HG02623 (cell line): Measurements from ENCODE around the gene GNAO1.

Experiments used
- ATAC-seq: cut with Tn5 transposase; IDR thresholded peaks from one replicate; pipeline ENCODE4 v1.9.1; 2021; ENCODE audit warnings: moderate library complexity; ENCODE audit not compliant: unreplicated experiment

The GNAO1 gene

DNA sequence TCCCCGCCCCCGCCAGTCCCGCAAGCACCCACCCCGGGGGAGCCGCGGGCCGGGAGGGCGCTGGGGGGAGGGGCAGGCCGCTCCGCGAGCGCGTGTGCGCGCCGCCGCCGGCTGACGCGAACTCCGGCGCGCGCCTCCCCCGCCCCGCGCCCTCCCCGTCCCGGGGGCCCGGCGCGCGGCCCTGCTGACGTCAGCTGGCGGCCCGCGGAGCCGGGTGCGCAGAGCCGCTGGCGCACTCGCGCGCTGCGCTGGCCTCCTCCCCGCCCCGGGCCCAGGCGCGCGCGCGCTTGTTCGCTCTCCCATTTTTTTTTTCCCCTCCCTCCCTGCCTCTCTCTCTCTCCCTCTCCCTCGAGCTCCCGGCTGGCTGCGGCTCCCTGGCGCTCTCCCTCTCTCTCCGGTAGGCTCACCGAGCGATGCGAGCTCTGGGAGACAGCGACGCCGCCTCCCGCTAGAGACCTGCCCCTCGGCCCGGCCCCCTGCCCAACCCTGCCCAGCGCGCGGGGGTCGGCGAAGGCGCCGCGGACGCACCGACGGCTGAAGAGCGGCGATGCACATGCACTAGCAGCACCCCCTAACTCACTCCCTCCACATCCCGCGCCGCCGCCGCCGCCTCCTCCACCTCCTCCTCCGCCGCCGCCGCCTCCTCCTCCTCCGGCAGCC lies at the start of gene GNAO1:
Gene GNAO1, plus strand, starts transcription at position 334 of the 660 bp plus-strand sequence. CDS start 747 bp downstream, outside the sequence.
- ATAC-seq: no peak

DNA sequence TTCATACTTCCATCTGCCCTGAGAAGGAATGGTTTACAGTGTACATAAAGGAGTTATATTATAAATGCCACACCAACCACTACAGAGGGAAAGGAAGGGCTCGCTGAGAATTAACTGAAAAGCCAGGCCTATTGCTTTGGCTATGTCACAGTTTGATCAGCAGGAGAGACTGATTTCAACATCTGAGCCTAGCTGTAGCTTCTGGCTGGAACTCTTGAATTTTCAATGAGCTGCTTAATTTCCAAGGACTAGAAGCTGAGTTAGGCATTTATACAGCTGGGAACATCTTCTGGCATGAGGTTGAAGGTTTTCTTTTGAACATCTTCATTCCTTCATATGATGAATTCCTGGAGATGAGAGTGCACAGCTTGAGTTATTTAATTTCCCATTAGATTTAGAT lies 47.6 kb upstream of the GNAO1 start:
- ATAC-seq: no peak

DNA sequence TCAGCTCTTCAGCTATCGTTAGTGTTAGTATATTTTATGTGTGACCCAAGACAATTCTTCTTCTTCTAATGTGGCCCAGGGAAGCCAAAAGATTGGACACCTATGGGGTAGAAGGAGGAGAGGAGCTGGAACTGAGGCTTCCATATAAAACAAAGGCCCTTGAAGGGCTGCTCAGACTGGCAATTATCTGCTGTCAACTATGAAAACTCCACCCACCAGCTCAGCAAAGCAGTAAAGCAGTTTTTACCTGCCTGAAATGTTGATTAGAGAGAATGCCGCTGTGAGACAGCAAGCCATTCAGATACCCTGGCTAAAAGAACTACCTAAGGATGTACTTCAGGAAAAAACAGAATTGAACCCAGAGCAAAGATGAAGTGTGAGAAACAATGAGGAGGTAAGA lies 45.9 kb upstream of the GNAO1 start:
- no peak for ATAC-seq

DNA sequence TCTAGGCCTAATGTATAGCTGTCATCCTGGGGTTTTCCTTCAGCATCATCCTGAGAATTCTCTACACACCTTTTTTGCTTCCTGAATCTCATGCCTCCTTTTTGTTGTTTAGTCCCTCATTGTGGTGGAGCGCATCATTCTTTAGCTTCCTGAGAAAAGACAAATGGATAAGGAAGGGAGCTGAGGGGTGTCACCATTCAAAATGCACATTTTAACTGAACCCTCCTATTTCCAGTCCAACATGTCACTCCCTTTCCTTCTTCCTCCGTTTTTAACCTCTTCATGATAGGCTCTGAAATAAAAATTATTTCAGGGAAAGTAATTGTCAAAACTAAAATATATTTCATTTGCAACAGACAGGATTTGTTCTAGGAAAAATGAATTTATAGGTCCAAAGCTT lies 39.7 kb upstream of the GNAO1 start:
- ATAC-seq: no peak

DNA sequence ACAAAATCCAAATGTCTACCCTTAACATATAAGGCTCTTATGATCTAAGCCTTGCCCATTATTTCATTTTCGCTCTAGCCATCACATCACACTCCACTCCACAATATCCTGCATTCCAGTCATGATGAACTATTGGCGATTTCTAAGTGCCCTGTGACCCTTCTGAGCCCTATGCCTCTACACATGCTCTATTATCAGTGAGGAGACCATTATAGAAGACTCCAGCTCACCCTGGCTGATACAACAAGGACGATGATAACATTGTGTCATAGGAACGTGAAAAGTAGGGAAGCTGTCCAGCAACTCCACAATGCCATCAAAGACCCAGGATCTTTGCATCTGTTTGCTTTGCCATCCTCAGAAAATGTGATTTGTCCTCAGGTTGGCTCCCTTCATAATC lies 29.6 kb upstream of the GNAO1 start:
- no peak for ATAC-seq

DNA sequence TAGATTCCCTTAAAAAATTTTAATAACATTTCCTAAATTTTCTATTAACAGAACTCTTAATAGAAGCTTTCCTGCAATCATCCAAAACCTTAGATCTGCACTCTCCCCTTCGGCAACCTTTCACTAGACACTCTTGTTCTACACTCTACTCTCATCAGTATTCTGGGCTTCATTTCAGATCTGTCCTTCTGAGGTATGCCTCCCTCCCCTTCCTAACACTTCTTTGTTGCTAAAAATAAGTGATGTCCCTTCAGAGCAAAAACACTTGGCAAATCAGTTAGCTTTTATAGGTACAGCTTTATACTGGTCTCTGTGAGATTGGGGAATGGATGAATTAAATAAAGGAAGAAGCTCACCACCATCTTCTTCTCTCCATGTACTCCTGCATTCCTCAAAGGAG lies 28.2 kb upstream of the GNAO1 start:
- no peak for ATAC-seq

DNA sequence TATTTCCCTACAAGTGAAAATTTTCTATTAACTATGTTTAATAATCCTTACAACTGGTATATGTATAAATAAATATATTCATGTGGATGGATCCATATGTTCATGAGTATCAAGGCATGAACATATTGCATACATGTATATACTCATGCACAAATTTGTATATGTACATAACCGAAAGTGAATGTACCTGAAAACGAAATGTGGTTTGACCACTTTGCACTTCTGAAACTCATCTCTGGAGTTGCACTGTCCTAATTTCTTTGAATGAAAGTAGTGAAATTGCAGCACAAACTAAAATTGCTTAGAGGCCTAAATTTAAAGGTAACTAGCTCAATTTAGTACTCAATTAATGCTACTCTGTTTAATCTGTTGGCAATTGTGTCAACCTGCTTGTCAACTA lies 27.4 kb upstream of the GNAO1 start:
- ATAC-seq: no peak

DNA sequence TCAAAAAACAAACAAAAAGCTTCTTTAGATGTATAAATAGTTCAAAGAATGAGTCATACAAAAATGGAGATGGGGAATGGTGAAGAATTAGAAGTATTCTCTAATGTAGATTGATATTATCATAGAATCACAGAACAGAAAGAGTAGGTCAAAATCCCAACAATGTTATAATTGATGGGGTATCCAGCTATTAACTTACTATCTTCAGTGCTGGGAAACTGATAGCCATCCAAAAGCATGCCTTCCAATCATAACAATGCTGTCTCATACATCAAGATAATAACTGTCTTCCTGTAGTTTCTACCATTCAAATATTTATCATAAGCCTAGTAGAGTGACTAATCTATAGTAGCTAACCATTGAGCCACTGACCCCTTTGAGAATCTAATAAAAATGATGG lies 26.7 kb upstream of the GNAO1 start:
- no peak for ATAC-seq

DNA sequence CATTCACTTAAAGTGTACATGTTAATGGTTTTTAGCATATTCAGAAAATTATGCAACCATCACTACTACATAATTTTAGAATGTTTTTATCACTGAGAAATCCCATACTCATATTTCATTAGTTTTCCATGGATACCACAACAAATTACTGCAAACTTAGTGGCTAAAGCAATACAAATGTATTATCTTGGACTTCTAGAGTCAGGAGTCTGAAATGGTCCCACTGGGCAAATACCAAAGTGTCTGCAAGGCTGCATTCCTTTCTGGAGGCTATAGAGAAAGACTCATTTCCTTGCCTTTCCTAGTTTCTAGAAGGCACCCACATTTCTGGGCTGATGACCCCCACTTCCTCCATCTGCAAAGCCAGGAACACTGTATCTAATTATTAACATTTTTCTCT lies 16.9 kb upstream of the GNAO1 start:
- no peak for ATAC-seq

DNA sequence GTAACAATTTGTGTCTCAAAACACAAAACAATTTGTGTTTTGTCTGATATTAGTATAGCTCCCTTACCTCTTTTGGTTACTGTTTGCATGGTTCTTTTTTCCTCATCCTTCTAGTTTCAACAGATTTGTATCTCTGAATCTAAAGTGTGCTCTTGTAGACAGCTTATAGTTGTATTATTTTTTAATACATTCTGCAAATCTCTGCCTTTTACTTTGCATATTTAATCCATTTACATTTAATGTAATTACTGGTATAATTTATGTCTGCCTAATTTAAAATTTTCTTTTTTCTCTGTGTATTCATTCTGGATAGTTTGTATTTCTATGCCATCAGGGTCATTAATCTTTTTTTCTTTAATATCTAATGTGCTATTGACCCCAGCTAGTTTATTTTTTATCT lies 9.9 kb upstream of the GNAO1 start:
- ATAC-seq: no peak

DNA sequence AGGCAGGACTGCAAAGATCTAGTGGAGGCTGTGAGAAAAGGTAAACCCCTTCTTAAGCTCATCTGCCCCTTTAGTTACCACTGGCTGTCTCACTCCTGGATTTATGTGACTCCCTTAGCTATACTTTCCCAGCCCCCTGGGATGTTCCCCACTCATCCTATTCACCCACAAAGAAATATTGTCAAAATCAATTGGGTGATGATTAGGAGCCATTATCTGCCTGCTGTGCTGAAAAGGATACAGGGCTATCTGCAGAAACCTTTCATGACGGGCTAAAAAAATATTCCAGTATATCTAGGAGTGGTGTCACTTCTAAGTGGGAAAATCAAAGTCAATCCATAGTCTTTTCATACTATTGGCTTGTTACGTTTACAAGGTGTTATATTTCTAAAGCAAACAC lies 8.0 kb upstream of the GNAO1 start:
- no peak for ATAC-seq

DNA sequence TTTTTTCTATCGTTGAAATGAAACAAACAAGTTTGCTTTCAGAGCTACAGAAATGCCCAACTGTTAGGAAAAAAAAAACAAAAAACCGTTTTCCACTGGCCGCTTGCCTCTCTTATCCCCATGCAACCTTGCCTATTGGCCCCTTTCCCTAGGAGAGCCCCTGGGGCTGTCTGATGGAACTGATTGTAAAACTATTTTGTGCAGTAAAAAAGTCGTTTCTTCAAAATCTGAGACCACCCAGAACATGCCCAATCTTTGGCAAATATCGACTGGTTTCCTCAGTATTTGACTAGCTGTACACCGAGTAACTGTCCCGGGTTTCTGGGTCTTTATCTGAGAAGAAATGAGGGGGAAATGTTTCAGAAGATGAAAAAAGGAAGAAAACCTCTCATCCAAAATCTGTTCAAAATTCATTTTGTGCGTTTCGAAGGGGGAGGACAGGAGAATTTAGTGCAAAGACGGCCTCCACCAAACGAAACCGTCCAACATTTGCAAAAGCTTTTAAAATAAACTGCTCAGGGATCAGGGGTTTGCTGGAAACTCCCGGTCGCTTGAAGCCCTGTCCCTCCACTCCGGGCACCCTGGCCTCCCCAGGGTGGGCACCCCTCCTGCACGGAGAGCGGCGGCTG lies 1.1 kb upstream of the GNAO1 start:
- ATAC-seq: no peak

DNA sequence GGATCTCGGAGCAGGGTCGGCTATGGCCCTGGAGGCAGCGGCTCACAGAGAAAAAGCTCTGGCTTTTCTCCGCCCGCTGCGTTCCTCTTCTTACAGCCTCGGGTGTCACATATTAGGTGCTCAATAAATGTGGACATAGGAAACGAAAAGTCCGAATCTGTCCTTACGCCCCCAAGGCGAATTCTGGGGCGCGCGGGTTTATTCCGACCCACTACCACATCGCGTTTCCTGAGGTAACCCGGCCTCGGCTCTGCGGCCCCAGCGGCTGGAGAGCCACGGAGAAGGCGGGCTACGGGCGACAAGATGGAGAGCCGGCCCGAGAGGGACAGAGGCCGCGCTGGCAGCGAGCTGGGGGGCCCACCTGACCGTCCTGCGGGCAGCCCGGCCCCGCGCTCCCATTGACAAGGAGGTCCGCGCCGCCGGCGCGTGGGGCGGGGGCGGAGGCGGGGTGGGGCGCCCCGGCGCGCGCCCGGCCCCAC lies 573 bp upstream of the GNAO1 start:
- no peak for ATAC-seq

DNA sequence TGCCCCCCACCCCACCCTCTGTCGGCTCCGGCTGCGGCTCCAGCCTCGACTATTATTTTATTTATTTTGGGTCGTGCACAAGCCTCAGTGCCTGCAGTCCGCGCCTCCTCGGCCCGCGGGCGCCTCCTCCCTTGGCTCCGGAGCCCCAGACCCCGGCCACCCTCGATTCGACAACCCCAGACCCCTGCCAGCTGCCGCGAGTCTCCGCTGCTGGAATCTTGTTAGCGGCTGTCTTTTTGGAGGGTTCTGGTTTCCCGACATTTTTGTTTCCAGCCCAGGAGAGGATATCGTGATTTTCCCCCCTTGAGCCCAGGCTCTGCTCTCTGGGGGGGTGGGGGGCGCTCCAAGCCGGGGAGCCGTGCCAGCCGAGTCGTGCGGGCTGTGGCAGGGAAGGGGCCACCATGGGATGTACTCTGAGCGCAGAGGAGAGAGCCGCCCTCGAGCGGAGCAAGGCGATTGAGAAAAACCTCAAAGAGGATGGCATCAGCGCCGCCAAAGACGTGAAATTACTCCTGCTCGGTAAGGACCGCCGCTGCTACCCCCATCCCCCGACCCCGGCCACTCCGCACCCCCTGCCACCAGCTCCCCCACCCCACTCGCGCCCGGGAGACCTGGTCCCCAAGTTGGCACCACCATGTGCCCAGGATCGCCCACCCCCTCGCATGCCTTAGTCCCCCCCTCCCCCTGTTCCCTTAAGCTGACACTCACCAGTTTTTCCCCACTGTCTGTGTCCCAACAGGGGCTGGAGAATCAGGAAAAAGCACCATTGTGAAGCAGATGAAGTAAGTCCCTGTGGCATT lies 746 bp downstream of the GNAO1 start:
- no peak for ATAC-seq

DNA sequence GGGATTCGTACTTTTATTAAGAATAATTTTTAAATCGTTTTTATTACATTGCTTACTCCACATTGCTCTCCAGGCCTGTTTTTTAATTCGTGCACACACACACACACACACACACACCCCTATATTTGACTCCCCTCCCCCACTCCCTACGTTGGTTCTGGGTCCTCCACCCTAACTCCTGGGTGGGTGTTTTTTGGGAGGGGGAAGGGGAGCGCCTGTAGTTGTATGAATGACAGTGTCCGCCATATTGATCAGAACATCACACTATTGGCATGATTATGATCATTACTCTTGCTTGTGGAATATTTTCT lies 1.3 kb downstream of the GNAO1 start:
- no peak for ATAC-seq

DNA sequence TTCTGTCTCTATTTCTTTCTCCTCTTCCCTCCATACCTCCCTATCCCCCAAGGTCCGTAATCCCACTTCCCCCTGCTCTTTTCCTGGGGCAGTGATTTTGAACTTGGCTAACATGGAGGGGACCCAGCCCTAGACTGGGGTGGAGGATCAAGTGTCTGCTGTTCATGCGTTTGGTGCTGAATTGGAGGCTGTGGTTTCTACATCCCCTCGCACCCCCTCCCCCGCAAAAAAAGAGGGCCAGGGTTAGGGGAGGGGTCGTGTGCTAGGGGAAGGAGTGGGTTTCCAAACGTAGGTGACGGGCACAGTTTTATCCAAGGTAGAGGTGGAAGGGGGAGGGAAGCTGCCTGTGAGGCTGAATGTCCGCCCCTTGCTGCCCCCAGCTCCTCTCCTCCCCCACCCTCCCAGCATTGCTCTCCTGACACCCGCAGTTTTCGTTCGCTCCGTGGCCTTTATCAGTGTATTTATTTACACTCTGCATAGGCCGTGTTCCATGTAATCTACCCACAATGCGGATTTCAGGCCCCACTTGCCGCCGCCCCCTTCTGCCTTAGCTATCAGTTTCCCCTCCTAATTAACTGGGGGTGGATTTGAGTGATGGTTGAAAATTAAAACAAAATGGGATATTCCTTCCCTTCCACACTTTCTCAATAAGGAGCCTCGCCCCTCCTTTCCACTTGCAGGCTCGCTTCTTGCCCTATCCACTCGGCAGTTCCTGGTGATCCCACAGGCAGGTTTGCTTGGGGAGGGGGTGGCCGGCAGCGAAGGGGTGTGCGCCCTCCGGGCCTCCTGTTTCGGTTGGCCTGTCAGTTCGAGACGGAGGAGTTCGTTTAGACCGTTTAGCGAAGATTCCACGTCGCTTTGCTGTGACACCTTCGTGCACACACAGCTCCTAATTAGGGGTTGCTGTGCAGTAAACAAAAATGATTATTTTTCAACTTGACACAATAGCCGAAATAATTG lies 2.0 kb downstream of the GNAO1 start:
- no peak for ATAC-seq

DNA sequence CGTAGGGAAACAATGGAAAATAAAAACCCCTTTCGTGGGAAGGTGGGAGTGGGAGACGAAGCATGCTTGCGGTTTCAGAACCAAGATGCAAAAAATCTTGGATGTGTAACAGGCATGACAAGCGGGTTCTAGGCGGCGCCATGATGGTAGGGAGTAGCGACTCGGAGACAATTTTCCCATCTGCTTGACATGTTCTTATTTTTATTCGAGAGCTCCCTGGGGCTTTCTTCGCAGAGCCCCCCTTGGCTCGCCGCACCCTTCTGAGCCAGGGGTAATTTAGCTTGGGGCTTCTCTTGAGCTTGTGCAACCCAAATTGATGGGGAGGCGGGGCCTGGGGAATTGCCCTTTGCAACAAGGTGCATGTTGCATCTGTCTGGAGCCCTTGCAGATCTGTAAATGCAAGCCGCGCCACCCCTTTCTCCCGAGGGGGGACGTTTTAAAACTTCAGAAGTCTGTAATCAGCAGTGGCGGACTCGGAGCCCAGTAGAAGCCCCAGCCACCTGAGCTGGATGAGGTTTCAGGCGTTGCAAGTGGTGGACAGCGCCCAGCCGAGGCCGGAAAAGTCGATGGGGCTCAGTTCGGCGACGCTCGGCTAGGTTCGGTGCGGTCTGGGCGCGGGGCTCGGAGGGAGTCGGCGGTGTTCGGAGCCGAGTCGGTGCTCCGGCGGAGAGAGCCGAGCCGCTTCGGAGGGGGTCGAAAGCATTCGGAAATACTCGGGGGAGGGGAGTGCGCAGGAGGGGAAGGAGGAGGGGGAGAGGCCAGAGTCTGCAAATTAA lies 2.9 kb downstream of the GNAO1 start:
- no peak for ATAC-seq

DNA sequence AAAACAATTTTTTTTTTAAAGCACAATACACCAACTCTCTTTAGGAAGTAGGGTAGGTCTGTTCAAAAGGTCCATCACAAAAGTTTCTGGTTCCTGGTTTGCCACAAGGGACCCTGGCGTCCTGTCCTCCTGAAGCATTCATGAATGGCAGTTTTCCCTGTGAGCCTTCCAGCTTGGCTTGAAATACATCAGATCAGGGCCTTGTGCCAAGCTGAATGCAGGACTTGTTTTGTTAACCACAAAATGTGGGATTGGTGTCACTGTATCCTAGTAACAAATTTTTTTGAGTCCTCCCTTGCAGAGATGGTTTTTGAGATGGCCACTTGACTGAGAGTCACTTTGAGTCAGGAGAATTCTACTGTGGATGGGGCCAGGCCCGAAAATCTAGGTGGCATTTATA lies 3.9 kb downstream of the GNAO1 start:
- no peak for ATAC-seq

DNA sequence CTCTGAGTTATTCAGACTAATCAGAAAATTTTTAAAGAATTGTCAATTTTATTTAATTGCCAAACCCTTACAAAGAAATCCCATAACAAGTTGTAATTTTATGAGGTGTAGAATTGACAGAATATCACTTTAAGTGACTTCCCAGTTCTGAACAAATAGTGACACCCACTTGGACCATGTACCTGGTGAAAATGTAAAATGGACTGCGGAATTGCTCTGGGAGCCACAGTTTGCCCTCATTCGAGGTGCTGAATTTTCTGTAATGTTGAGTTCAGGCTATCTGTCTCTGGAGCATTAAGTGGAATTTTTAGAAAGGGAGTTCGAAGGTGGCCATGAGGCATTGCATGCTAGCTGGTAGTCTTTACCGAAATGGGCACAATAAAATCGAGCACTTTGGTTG lies 5.1 kb downstream of the GNAO1 start:
- ATAC-seq: no peak
